HG03025 (cell line): ENCODE data around the gene LARGE2.

ENCODE experiments used
- ATAC-seq: cut with Tn5 transposase; IDR thresholded peaks from one replicate; pipeline ENCODE4 v1.9.1; 2021; ENCODE audit warnings: mild to moderate bottlenecking, moderate library complexity; ENCODE audit not compliant: unreplicated experiment, low FRiP score

Gene LARGE2

GRCh38 chr11:45922425-45923082 is at the start of gene LARGE2:
Gene LARGE2, plus strand, starts transcription at chr11:45922656. Its CDS starts 227 bp downstream, at chr11:45922883.
- no peak for ATAC-seq

- no peak for ATAC-seq
Measured at GRCh38 chr11:45876401-45876800, 46.1 kb upstream of the LARGE2 start.

DNA sequence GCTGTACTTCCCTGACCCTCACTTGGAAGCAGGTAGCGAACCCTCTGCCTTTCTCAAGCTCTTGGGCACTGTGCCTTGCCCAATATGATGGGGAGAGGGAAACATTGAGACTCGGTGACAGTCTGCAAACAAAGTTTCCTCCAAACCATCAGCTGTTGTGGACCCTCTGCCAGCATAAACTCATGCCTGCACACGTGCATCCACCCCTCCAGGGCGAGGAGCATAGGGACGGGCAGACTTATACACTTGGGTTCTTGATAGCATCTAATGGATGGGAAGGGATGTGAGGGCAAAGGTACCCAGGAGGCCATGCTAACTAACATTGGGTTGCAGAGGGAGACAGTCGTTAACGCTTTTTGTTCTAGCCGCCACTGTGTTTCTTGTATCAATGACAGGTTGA is 45.2 kb upstream of the LARGE2 start:
- ATAC-seq = no peak

GRCh38 chr11:45877845-45878244 is 44.6 kb upstream of the LARGE2 start:
- ATAC-seq = no peak

- no peak for ATAC-seq
Measured at GRCh38 chr11:45879803-45880686, 42.4 kb upstream of the LARGE2 start.

GRCh38 chr11:45880772-45881570 is 41.5 kb upstream of the LARGE2 start:
- ATAC-seq = no peak

DNA sequence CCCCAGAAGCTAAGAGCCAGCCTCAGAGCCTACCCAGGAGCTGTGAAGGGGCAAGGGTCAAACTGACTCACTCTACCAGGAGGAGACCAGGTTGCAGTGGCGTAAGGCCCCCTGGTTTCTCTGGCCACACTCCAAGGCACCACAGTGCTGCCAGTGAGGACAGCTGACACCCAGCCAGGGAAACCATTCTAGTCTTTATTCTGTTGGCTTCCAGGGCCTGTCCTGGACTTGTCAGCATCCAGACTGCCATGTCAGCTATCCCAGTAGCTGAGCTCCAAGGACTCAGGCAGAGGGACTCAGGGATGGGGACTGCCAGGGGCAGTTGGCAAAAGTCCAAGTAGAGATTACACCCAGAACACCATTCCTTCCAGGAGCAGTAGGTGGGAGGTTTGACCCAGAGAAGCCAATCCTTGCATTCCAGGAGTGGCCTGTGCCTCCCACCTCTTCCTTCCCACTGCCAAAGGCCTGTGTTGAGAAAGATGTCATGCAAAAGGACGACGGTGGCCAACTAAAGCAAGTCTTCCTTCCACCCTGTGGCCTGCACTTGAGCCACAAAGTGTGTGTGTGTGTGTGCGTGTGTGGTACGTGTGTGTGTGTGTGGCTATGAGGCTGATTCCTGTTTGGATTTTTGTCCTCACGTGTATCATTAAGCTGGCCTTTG is 40.6 kb upstream of the LARGE2 start:
- ATAC-seq = no peak

DNA sequence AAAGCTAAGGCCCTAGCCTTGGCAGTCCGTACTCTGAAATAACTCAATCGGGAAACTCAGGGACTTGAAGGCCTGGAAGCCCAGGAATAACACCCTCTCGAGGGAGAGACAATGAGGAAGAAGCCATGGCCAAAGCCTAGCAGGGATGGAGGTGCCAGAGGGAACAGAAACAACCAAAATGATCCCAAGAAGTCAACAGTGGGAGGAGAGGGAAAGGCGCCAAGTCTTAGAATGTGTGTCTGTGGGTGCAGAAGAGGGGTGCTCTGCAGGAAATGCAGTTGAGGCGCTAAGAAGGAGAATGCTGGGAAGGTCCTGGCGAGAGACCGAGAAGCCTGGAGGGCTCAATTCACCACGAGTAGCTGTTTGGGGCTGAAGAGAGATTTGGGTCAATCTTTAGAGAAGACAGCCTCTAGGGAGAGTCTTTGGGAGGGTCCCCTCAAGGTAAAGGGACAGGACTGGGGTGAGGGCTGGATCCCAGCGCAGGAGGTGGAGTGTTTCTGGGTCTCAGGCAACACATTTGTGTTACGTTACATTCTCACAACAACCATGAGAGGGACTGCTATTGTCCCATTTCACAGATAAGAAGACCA is 37.8 kb upstream of the LARGE2 start:
- ATAC-seq = no peak

DNA sequence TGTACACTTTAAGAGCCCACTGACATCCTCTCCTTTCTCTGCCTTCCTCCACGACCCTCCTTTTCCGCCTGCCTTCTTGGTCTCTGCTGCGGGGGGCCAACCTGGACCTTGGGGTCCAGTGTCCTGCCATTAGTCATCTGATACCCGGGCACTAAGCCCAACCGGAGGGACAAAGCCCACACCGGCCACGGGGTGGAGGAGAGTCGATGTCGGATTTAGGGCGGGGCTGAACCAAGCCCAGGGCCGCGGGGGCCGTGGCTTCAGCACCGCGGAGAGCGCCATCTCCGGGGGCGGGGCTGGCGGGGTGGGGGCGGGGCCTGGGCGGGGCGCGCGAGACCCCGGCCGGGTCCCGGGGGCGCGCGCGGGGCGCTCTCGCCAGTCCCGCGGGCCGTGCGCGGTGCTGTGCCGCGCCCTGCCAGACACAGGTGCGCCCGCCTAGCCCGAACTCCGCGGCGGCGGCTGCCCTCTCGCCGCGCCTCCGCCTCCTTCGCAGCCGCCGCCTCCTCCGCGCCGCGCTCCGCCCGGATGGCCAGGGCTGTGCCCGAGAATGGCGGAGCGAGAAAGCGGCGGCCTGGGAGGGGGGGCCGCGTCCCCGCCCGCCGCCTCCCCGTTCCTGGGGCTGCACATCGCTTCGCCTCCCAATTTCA is 37.1 kb upstream of the LARGE2 start, which contains the start of gene MAPK8IP1:
MAPK8IP1 (plus strand) TSS at position 378 of the 647 bp plus-strand sequence; CDS start at position 548, 170 bp downstream.
- no peak for ATAC-seq

- no peak for ATAC-seq
Measured at GRCh38 chr11:45885921-45886721, 36.3 kb upstream of the LARGE2 start.

- ATAC-seq = no peak
Measured at GRCh38 chr11:45886816-45887520, 35.5 kb upstream of the LARGE2 start.

DNA sequence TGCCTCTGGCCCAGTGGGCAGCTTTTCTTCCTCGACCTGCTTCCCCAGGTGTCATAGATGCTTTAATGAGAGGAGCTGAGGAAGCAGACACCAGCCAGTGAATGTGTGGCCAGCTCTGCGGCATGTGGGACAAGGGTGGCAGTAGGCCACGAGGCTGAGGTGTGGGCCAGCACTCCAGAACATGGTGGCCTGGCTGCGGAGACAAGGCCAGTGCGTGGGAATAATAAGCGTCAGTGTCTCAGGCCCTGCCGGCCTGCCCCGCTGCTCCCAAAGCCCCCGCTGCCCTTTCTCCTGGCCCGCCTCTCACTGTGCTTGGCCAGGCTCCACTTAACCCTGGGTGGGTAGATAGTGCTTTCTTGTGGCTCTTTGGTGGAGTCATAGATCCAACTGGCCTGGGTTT is 34.9 kb upstream of the LARGE2 start:
- ATAC-seq = no peak

DNA sequence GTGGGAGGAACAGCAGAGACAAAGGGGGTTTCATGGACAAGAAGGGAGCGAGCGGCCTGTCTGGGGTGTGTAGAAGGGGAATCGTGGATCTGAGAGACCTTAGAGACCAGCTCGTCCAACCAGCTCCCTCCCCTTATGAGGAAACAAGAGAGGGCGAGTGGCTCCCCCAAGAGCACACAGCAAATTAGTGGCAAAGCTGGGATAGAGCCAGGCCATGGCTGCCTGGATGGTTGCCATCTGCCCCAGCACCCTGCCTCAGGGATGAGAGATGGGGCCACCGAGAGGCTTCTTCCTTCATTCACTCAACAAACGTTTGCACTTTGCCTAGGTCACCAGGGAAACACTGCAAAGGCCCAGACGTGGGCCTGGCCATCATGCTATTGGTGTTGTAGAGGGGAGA is 32.9 kb upstream of the LARGE2 start:
- no peak for ATAC-seq

DNA sequence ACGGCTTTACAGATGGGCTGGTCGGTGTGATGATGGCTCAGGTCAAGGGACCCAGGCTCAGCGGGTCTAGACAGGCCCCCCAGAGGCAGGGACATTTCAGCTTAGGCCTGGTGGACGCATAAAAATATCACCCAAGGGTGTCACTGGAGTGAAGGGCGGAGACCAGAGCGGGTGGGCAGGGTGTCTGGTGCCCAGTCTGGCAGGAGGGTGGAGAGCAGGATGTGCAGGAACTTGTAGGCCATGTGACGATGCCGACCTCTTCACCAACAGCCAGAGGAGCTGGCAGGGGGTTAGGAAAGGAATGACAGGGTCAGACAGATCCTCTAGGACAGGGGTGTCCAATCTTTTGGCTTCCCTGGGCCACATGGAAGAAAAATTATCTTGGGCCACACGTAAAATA is 32.5 kb upstream of the LARGE2 start:
- ATAC-seq = no peak

- no peak for ATAC-seq
Measured at GRCh38 chr11:45890886-45891550, 31.4 kb upstream of the LARGE2 start.

DNA sequence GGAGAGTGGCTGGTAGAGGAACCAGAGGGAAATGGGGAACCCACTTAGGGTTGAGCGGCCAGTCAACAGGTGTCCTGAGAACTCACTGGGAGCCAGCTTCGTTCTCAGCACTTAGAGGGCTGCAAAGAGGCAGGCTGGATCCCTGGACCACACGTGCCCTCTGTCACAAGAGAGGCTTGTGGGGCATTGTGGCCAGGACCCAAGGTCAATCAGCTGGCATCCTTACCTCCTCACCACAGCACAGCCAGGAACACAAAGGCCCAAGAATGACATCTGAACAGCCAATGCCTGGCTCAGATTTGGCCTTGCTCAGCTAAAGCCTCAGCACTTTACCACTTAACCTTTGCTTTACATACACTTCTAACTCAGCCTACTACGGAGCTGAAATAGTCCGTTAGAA is 29.6 kb upstream of the LARGE2 start:
- no peak for ATAC-seq

DNA sequence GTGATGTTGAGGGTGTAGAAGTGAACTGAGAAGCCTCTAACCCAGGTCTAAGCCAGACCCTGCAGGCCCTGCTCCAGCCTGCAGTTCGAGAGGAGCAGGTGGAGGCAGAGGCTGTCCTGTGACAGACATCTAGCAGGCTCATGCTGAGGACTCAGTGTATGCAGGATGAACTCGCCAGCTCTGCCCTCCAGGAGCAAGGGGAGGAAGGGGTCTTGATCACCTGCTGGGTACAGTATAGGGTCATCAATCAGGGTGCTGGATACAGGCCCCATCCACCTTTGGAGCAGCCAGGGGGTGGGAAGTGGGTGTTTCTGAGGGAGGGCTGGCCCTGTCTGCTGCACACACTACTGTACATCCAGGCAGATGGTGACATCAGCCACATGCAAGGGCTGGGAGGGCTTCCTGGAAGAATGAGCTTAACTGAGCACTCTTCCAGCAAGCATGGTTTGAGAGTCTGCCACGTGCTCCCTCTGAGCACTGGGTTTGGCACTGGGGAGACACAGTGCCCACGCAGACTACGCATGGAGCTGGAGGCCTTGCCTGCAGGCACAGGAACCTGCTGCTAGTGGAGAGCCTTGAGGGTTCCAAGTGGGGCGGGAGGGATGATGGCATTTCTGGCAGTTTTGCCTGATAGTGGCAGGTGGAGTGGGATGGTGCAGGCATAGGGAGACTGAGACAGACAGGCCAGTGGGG is 27.8 kb upstream of the LARGE2 start:
- ATAC-seq = no peak
